Tongue (tissue), 2 donors: ENCODE data around the gene SP110. TPM values are rescaled to one million over a fixed set of nuclear protein-coding genes. Genes with fewer than 3 reads are reported as not detected.

Source experiments
- DNase-seq: peaks from one replicate; pipeline ENCODE4 v3.0.0-alpha.2; 2015
- total RNA-seq: library from RNA; depleted of rRNA; stranded (reverse); fragments of >200 nt; gene quantifications from one replicate; pipeline ENCODE4 v1.2.3, GENCODE V29; 2014

The SP110 gene
- total RNA-seq, 1 donor from 2014 or later, result 15.2 TPM

GRCh38 chr2:230170532-230170931, 49.3 kb downstream of the SP110 start:
- DNase-seq, result no peak

GRCh38 chr2:230166557-230167170, 53.1 kb downstream of the SP110 start:
- DNase-seq, result no peak

- no peak for DNase-seq
Observed at GRCh38 chr2:230164139-230164538, 55.6 kb downstream of the SP110 start.

GRCh38 chr2:230162981-230163380, 56.8 kb downstream of the SP110 start:
- DNase-seq, result no peak

- no peak for DNase-seq
Observed at GRCh38 chr2:230161184-230161583, 58.6 kb downstream of the SP110 start.

GRCh38 chr2:230160112-230160660, 59.6 kb downstream of the SP110 start:
- peak; percentile 55 for DNase-seq

- DNase-seq, result no peak
Observed at GRCh38 chr2:230158468-230158867, 61.3 kb downstream of the SP110 start.

GRCh38 chr2:230156782-230157699, 62.7 kb downstream of the SP110 start:
- no peak for DNase-seq

GRCh38 chr2:230155359-230155758, 64.4 kb downstream of the SP110 start:
- DNase-seq, result no peak

- no peak for DNase-seq
Observed at GRCh38 chr2:230153390-230153976, 66.3 kb downstream of the SP110 start.

GRCh38 chr2:230152334-230152733, 67.5 kb downstream of the SP110 start:
- DNase-seq, result no peak

GRCh38 chr2:230144355-230144754, 75.4 kb downstream of the SP110 start:
- no peak for DNase-seq

GRCh38 chr2:230140667-230141066, 79.1 kb downstream of the SP110 start:
- DNase-seq, result no peak

GRCh38 chr2:230137902-230138539, 81.8 kb downstream of the SP110 start:
- no peak for DNase-seq

GRCh38 chr2:230135130-230135525, 84.7 kb downstream of the SP110 start:
- DNase-seq, result no peak

GRCh38 chr2:230134496-230135129, 85.2 kb downstream of the SP110 start:
- peak; percentile 28 for DNase-seq

GRCh38 chr2:230131366-230131765, 88.4 kb downstream of the SP110 start:
- DNase-seq, result no peak

GRCh38 chr2:230130668-230131364, 89.0 kb downstream of the SP110 start:
- DNase-seq, result no peak

GRCh38 chr2:230129343-230129742, 90.4 kb downstream of the SP110 start:
- peak; percentile 16 for DNase-seq

GRCh38 chr2:230128623-230129342, 91.0 kb downstream of the SP110 start:
- DNase-seq, result peak; percentile 31

GRCh38 chr2:230127195-230127594, 92.6 kb downstream of the SP110 start:
- DNase-seq, result no peak
